ENCODE measurements around the gene ZC3H13. TPM values are rescaled to one million over a fixed set of nuclear protein-coding genes. Genes with fewer than 3 reads are reported as not detected.

Gene ZC3H13, protein sequence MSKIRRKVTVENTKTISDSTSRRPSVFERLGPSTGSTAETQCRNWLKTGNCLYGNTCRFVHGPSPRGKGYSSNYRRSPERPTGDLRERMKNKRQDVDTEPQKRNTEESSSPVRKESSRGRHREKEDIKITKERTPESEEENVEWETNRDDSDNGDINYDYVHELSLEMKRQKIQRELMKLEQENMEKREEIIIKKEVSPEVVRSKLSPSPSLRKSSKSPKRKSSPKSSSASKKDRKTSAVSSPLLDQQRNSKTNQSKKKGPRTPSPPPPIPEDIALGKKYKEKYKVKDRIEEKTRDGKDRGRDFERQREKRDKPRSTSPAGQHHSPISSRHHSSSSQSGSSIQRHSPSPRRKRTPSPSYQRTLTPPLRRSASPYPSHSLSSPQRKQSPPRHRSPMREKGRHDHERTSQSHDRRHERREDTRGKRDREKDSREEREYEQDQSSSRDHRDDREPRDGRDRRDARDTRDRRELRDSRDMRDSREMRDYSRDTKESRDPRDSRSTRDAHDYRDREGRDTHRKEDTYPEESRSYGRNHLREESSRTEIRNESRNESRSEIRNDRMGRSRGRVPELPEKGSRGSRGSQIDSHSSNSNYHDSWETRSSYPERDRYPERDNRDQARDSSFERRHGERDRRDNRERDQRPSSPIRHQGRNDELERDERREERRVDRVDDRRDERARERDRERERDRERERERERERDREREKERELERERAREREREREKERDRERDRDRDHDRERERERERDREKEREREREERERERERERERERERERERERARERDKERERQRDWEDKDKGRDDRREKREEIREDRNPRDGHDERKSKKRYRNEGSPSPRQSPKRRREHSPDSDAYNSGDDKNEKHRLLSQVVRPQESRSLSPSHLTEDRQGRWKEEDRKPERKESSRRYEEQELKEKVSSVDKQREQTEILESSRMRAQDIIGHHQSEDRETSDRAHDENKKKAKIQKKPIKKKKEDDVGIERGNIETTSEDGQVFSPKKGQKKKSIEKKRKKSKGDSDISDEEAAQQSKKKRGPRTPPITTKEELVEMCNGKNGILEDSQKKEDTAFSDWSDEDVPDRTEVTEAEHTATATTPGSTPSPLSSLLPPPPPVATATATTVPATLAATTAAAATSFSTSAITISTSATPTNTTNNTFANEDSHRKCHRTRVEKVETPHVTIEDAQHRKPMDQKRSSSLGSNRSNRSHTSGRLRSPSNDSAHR (N-terminal part only)
- total RNA-seq (21.0 TPM), polyA plus RNA-seq (ENCODE audit: insufficient read depth in 1 of 8, insufficient read length in 8 of 8, low replicate concordance in 1 of 8) (10 to 100 TPM; 26.5 to 50.0 (median 39.6) TPM)
- long read RNA-seq, donor 1, result 0 reads
- long read RNA-seq, donor 2, result 0 reads
- long read RNA-seq, donor 3, partial matches to known transcripts, result 14 of 14 reads
- long read RNA-seq, donor 3, other reads (novel, unspliced or antisense), result 0 of 14 reads
- long read RNA-seq, donor 4, result 0 reads
- long read RNA-seq, donor 5, partial matches to known transcripts, result 19 of 19 reads
- long read RNA-seq, donor 5, other reads (novel, unspliced or antisense), result 0 of 19 reads
- long read RNA-seq, donor 6, result 0 reads
- long read RNA-seq, donor 7, partial matches to known transcripts, result 15 of 15 reads
- long read RNA-seq, donor 7, other reads (novel, unspliced or antisense), result 0 of 15 reads
- long read RNA-seq, donor 8, partial matches to known transcripts, result 16 of 16 reads
- long read RNA-seq, donor 8, other reads (novel, unspliced or antisense), result 0 of 16 reads
- long read RNA-seq, donor 9, partial matches to known transcripts, result 9 of 9 reads
- long read RNA-seq, donor 9, other reads (novel, unspliced or antisense), result 0 of 9 reads
- long read RNA-seq, donor 10, partial matches to known transcripts, result 38 of 39 reads
- long read RNA-seq, donor 10, other reads (novel, unspliced or antisense), result 0 of 39 reads
- long read RNA-seq, donor 11, partial matches to known transcripts, result 22 of 22 reads
- long read RNA-seq, donor 11, other reads (novel, unspliced or antisense), result 0 of 22 reads

DNA sequence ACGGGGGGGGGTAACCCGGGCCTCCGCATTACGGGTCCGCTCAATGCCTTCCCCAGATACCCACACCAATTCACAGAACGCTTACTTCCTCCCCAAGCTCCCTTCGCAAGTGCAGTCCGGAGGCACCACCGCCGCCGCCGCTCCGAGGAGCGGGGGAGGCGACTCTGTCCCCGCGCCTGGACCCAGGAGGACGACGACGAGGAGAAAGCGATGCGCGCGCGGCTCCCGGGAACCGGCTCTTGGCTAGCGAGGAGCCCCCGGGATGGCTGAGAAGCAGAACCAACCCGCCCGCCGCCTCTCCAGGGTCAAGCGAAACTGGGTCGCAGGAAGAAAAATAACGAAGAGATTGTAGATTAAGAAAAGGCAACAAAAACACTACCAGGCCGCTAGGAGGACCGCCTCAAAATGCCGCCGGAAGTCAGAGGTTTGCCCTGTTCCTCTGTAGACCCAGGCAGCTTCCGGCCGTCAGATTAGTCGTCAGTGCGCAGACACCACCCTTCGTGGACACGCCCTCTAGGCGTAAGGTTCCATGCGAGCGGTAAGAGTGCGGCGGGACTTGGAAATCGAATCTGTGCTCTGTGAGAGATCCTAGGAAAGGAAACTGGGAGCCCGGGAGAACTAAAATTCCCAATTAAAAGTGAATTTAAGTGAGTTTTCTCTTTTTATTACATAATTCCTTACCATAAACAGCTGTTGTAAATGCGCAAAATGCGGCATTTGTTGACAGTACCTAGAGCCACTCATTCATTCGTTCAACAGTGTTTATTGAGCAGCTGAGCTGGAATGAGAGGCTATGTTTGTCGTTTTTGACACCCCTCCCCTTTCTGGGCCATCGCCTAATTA lies at the start of gene ZC3H13:
TSS of gene ZC3H13 (minus strand) at position 428 of the 843 bp plus-strand sequence. CDS start 7,239 bp downstream, outside the sequence.
- H3K9me3 ChIP-seq (replicated peaks; ENCODE audit: control insufficient read depth, low read depth, low read length), result no peaks in the 10 kb centered on the region
- peaks cover 2% of the 10 kb centered on the region for H3K4me1 ChIP-seq (ENCODE audit: control insufficient read depth, insufficient read depth, low read length)
- peak within 1 kb of the TSS; percentile 91 for H3K4me3 ChIP-seq (ENCODE audit: low read length)
- under 1% methylated on average over 38 of the region's 57 CpGs for WGBS (ENCODE audit: insufficient coverage)
- no peaks in the 10 kb centered on the region for H3K36me3 ChIP-seq (ENCODE audit: control insufficient read depth, insufficient read depth, low read length)
- DNase-seq, result peak; percentile 99
- H3K27me3 ChIP-seq (ENCODE audit: control insufficient read depth, insufficient read depth, low read length), result no peaks in the 10 kb centered on the region
- peak within 1 kb of the TSS; percentile 95 for H3K27ac ChIP-seq (ENCODE audit: low read length)

DNA sequence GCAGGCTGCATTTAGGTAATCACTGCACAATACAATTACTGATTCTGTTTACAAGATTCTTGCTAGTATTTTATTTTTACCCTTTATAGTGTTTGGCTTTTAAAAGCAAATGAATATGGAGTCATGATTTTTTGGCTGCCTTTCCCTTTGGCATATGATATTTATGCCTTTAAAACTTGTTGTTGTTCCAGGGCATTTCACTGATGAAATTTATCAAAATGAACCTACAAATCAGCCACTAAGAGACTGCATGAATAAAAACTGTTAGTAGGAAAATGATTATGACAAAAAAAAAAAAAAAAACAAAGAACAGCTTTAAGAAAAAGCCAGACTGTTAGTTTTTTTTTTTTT lies 49.7 kb upstream of the ZC3H13 start:
- Histone ChIP-seq H3K36me3 (ENCODE audit: control insufficient read depth, insufficient read depth, low read length) (no peaks in the 10 kb centered on the region), H3K27me3 (ENCODE audit: control insufficient read depth, insufficient read depth, low read length) (no peaks in the 10 kb centered on the region), H3K27ac (ENCODE audit: low read length) (no peak overlapping the region)

DNA sequence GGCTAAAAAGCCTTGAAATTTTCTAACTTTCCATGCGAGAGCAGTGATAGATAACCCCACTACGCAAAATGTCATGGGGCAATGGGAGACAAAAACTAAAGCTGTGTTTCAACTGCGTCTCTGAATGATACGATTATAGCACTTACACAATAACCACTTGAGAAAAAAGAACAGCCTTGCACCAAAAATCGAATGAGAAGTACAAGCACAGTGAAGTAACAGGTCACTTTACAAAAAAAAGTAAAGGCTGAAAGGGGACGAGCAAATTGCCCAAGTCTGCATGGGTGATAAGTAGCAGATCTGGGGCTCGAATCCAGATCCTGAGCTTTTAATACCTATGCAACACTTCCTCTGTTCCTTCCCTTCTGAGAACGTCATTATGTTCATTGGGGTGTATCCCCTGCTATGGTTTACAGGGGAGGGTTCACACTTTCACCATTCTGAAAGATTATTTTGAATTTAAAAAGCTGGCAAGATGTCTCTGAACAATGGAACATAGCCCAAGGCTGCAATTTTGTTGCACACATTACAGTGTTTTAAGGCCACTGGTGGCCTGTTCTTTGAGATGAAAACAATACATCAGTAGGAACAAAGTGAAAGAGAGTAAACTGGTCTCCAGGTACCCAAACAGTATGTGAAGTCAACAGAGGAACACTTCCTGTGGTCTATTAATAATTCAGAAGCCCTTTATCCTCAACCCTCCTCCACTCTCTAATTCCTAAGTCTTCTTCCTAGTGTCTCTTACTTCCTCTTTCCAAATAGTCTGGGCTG lies 49.1 kb upstream of the ZC3H13 start:
- Histone ChIP-seq H3K36me3 (ENCODE audit: control insufficient read depth, insufficient read depth, low read length) (no peaks in the 10 kb centered on the region), H3K27me3 (ENCODE audit: control insufficient read depth, insufficient read depth, low read length) (no peaks in the 10 kb centered on the region), H3K27ac (ENCODE audit: low read length) (no peak overlapping the region), H3K9me3 (replicated peaks; ENCODE audit: control insufficient read depth, low read depth, low read length) (no peaks in the 10 kb centered on the region), H3K4me3 (ENCODE audit: low read length) (no peak overlapping the region), H3K4me1 (ENCODE audit: control insufficient read depth, insufficient read depth, low read length) (no peaks in the 10 kb centered on the region)
- no CpG with 5 or more reads among the region's 8 CpGs for WGBS (ENCODE audit: insufficient coverage)
- DNase-seq, result peak; percentile 11

More for the DNA sequence above, 49.7 kb upstream of the ZC3H13 start:
- no peak for DNase-seq
- Histone ChIP-seq H3K4me1 (ENCODE audit: control insufficient read depth, insufficient read depth, low read length) (no peaks in the 10 kb centered on the region), H3K9me3 (replicated peaks; ENCODE audit: control insufficient read depth, low read depth, low read length) (no peaks in the 10 kb centered on the region), H3K4me3 (ENCODE audit: low read length) (no peak overlapping the region)

DNA sequence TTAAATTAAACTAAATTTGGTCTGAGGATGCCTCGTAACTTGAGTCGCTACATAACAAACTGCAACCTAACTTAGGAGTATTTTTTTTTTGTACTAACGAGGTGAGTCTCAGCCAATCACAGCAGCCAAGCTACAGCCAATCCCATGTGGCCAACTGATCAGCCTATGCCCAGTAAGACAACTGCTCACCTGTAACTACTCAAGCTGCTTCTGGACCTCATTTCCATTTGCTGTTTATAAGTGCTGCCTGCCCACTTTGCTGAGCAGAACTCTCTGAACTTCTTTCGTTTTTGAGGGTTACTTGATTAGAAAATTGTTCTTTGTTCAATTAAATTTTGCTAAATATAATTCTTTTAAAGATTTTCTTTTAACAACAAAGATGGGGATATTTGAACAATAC lies 48.5 kb upstream of the ZC3H13 start:
- no peak for DNase-seq
- no peaks in the 10 kb centered on the region for H3K9me3 ChIP-seq (replicated peaks; ENCODE audit: control insufficient read depth, low read depth, low read length)
- no peaks in the 10 kb centered on the region for H3K36me3 ChIP-seq (ENCODE audit: control insufficient read depth, insufficient read depth, low read length)
- WGBS (ENCODE audit: insufficient coverage), result no CpG with 5 or more reads among the region's 4 CpGs
- H3K27me3 ChIP-seq (ENCODE audit: control insufficient read depth, insufficient read depth, low read length), result no peaks in the 10 kb centered on the region
- no peak overlapping the region for H3K4me3 ChIP-seq (ENCODE audit: low read length)
- H3K27ac ChIP-seq (ENCODE audit: low read length), result no peak overlapping the region
- H3K4me1 ChIP-seq (ENCODE audit: control insufficient read depth, insufficient read depth, low read length), result no peaks in the 10 kb centered on the region

DNA sequence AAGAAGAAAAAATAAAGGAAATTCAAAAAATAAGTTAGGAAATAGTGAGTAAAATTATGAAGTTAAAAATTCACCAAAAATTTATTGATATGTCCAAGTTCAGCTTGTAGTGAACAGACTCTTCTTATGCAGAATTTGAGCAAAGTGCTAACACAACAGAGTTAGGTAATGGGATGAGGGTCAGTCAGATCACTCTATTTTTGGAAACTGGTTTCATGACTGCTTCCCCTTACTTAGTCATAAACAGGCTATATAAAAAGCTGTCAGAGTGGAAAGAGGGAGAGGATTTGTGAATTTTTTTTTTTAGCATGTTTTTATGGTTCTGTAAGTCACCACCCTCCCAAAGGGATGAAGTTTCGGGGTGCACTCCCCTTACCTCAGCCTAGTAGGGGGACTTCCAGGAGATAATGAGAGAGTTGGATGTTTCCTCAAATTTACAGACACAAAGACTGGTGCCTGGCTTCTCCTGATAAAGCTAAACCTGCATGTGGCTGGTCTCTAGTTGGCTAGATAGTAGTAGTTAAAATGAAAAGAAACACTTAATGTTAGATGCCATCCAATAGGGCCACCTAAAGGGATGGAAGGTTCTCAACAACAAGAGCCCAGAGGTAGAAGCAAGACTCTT lies 47.8 kb upstream of the ZC3H13 start:
- no peaks in the 10 kb centered on the region for H3K36me3 ChIP-seq (ENCODE audit: control insufficient read depth, insufficient read depth, low read length)
- WGBS (ENCODE audit: insufficient coverage), result no CpG with 5 or more reads among the region's 1 CpG
- DNase-seq, result peak; percentile 35
- H3K27ac ChIP-seq (ENCODE audit: low read length), result no peak overlapping the region
- no peaks in the 10 kb centered on the region for H3K9me3 ChIP-seq (replicated peaks; ENCODE audit: control insufficient read depth, low read depth, low read length)
- H3K4me3 ChIP-seq (ENCODE audit: low read length), result no peak overlapping the region
- no peaks in the 10 kb centered on the region for H3K27me3 ChIP-seq (ENCODE audit: control insufficient read depth, insufficient read depth, low read length)
- no peaks in the 10 kb centered on the region for H3K4me1 ChIP-seq (ENCODE audit: control insufficient read depth, insufficient read depth, low read length)

DNA sequence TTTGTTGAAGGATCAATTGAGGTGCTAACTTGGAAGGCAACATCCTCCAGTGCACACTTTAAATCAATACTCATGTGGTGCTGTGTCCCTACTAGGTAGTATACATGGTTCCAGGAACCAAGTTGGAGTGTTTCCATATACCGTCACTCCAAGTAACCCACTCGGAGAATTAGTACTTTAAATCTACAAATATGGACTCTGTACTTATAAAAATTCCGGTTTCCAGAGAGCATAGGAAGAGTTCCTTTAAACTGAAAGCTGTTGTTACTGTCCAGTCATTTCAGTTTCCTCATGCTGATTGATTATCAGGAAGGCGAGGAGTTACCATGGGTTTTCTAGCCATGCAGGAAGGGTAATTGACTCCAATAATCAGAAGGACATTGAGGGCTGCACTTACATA lies 45.1 kb upstream of the ZC3H13 start:
- WGBS (ENCODE audit: insufficient coverage), result 60% methylated on average over 1 of the region's 4 CpGs
- Histone ChIP-seq H3K36me3 (ENCODE audit: control insufficient read depth, insufficient read depth, low read length) (no peaks in the 10 kb centered on the region), H3K9me3 (replicated peaks; ENCODE audit: control insufficient read depth, low read depth, low read length) (no peaks in the 10 kb centered on the region), H3K4me1 (ENCODE audit: control insufficient read depth, insufficient read depth, low read length) (no peaks in the 10 kb centered on the region), H3K4me3 (ENCODE audit: low read length) (no peak overlapping the region), H3K27me3 (ENCODE audit: control insufficient read depth, insufficient read depth, low read length) (no peaks in the 10 kb centered on the region), H3K27ac (ENCODE audit: low read length) (no peak overlapping the region)
- no peak for DNase-seq

DNA sequence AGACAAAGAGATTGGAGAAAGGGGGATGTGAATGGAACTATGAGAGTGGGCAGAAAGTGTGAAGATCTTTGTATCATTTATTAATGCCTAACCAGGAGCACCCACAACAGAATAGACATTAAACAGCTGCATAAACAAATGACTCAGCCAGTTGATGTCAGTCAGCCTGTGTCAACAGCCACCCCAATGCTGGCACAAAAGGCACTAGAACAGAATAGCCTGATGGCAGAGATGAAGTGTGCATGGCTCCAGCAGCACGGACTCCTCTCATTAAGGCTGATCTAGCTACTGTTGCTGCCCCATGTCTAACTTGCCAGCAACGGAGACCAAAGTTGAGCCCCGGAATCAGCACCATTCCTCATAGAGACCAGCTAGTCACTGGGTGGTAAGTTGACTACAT lies 44.5 kb upstream of the ZC3H13 start:
- Histone ChIP-seq H3K27me3 (ENCODE audit: control insufficient read depth, insufficient read depth, low read length) (no peaks in the 10 kb centered on the region), H3K27ac (ENCODE audit: low read length) (no peak overlapping the region), H3K9me3 (replicated peaks; ENCODE audit: control insufficient read depth, low read depth, low read length) (no peaks in the 10 kb centered on the region), H3K4me3 (ENCODE audit: low read length) (no peak overlapping the region), H3K4me1 (ENCODE audit: control insufficient read depth, insufficient read depth, low read length) (no peaks in the 10 kb centered on the region), H3K36me3 (ENCODE audit: control insufficient read depth, insufficient read depth, low read length) (no peaks in the 10 kb centered on the region)
- 90% methylated on average over 2 of the region's 3 CpGs for whole genome bisulfite sequencing (ENCODE audit: insufficient coverage)
- no peak for DNase-seq

DNA sequence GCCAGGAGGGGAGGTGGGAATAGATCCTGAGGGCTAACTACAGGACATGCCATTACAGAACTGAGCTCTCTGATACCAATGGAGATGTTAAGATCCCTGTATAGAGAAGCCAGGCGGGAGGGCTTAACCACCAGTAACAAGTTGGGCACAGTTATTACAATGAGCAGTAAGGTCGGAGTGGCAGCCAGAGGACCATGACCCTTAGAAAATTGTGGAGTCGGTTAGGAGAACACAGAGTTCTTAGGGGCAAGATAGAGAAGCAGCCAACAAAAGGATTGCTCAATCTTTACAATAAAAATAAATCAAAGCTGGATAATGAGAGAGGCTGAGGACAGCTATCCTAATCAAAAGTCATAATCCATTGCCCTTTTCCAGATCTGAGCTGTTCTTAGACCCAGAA lies 41.9 kb upstream of the ZC3H13 start:
- H3K27ac ChIP-seq (ENCODE audit: low read length), result no peak overlapping the region
- no peaks in the 10 kb centered on the region for H3K36me3 ChIP-seq (ENCODE audit: control insufficient read depth, insufficient read depth, low read length)
- no peak for DNase-seq
- no peaks in the 10 kb centered on the region for H3K9me3 ChIP-seq (replicated peaks; ENCODE audit: control insufficient read depth, low read depth, low read length)
- H3K27me3 ChIP-seq (ENCODE audit: control insufficient read depth, insufficient read depth, low read length), result no peaks in the 10 kb centered on the region
- no peak overlapping the region for H3K4me3 ChIP-seq (ENCODE audit: low read length)
- WGBS (ENCODE audit: insufficient coverage), result 80% methylated on average over 1 of the region's 3 CpGs
- no peaks in the 10 kb centered on the region for H3K4me1 ChIP-seq (ENCODE audit: control insufficient read depth, insufficient read depth, low read length)
